CD14-positive monocyte (primary cell): ENCODE measurements around the gene TMEM252. TPM values are rescaled to one million over a fixed set of nuclear protein-coding genes. Genes with fewer than 3 reads are reported as not detected.

Experiments used
- DNase-seq, 3 donors: peaks; one replicate each; pipeline ENCODE4 v3.0.0-alpha.2; 2011 to 2022
- H2AFZ ChIP-seq: 2 replicates; pipeline ENCODE4 v1.6.0; 2012; ENCODE audit warnings: mild to moderate bottlenecking, low read depth, low read length, inconsistent platforms; ENCODE audit not compliant: insufficient read depth, poor library complexity, severe bottlenecking
- H3K27ac ChIP-seq, 2 donors: 1 replicate in 1 of 2; 2 replicates in 1 of 2; pipeline ENCODE4 v1.5.1; 2012 to 2013; ENCODE audit warnings: low read length in 2 of 2, control low read depth in 1 of 2, inconsistent platforms in 1 of 2, low read depth in 1 of 2, mild to moderate bottlenecking in 1 of 2
- H3K27me3 ChIP-seq, 2 donors: one replicate each; pipeline versions ENCODE4 v1.6.0 to v1.6.1; 2011 to 2013; ENCODE audit warnings: low read length in 2 of 2; ENCODE audit not compliant: control insufficient read depth in 2 of 2, insufficient read depth in 2 of 2
- H3K36me3 ChIP-seq, 2 donors: replicated peaks in 1 of 2; 1 replicate in 1 of 2; 2 replicates in 1 of 2; pipeline versions ENCODE4 v1.5.1 to v1.6.1; 2012 to 2013; ENCODE audit warnings: low read length in 2 of 2, control low read depth in 1 of 2, inconsistent platforms in 1 of 2, mild to moderate bottlenecking in 1 of 2; ENCODE audit not compliant: insufficient read depth in 2 of 2, control insufficient read depth in 1 of 2
- H3K4me1 ChIP-seq, 2 donors: 1 replicate in 1 of 2; 2 replicates in 1 of 2; pipeline versions ENCODE4 v1.5.1 to v1.6.1; 2012 to 2013; ENCODE audit warnings: low read length in 2 of 2, control low read depth in 1 of 2, inconsistent platforms in 1 of 2, mild to moderate bottlenecking in 1 of 2, moderate library complexity in 1 of 2; ENCODE audit not compliant: insufficient read depth in 2 of 2, control insufficient read depth in 1 of 2
- H3K4me2 ChIP-seq: replicated peaks from 2 replicates; pipeline ENCODE3; 2012; ENCODE audit warnings: low read length, moderate library complexity, mild to moderate bottlenecking; ENCODE audit not compliant: poor library complexity, severe bottlenecking; ENCODE audit errors: extremely low read depth
- H3K4me3 ChIP-seq, 3 experiments: fragments of 200-600 bp in 1 of 3; sonication (generic) in 1 of 3; replicated peaks in 1 of 3; 1 replicate in 2 of 3; 2 replicates in 1 of 3; pipeline ENCODE4 v1.5.1; 2011 to 2013; ENCODE audit warnings: low read length in 3 of 3, mild to moderate bottlenecking in 3 of 3, control low read depth in 2 of 3, low read depth in 2 of 3, inconsistent platforms in 1 of 3, moderate library complexity in 1 of 3
- H3K79me2 ChIP-seq: 2 replicates; pipeline ENCODE4 v1.6.0; 2012; ENCODE audit warnings: mild to moderate bottlenecking, control low read depth, inconsistent platforms, low read length, moderate library complexity; ENCODE audit not compliant: insufficient read depth
- H3K9ac ChIP-seq: 2 replicates; pipeline ENCODE4 v1.6.0; 2017; ENCODE audit warnings: low read length, mild to moderate bottlenecking; ENCODE audit not compliant: insufficient read depth, poor library complexity, severe bottlenecking
- H3K9me3 ChIP-seq, 2 donors: replicated peaks in 1 of 2; 1 replicate in 1 of 2; 2 replicates in 1 of 2; pipeline versions ENCODE4 v1.5.1 to v1.6.1; 2012 to 2013; ENCODE audit warnings: low read length in 2 of 2, control low read depth in 1 of 2; ENCODE audit not compliant: control insufficient read depth in 1 of 2, insufficient read depth in 1 of 2
- H4K20me1 ChIP-seq: 2 replicates; pipeline ENCODE4 v1.6.0; 2012; ENCODE audit warnings: mild to moderate bottlenecking, low read length, control low read depth, moderate library complexity; ENCODE audit not compliant: insufficient read depth
- H3K27ac Mint-ChIP-seq, 7 donors: one replicate each; pipeline ENCODE4 v1.8.0; 2020; ENCODE audit warnings: mild to moderate bottlenecking in 7 of 7, mixed read lengths in 7 of 7, moderate library complexity in 6 of 7, inconsistent platforms in 2 of 7
- H3K27me3 Mint-ChIP-seq, 3 donors: one replicate each; pipeline ENCODE4 v1.8.0; 2021 to 2022; ENCODE audit warnings: low read depth in 3 of 3, mild to moderate bottlenecking in 3 of 3, mixed read lengths in 3 of 3, moderate library complexity in 3 of 3, inconsistent platforms in 1 of 3
- H3K36me3 Mint-ChIP-seq, 2 donors: one replicate each; pipeline ENCODE4 v1.8.0; 2020; ENCODE audit warnings: mixed read lengths in 2 of 2, inconsistent platforms in 1 of 2, mild to moderate bottlenecking in 1 of 2
- H3K4me1 Mint-ChIP-seq: one replicate; pipeline ENCODE4 v1.8.0; 2020; ENCODE audit warnings: mild to moderate bottlenecking, mixed read lengths
- H3K4me3 Mint-ChIP-seq, 2 donors: one replicate each; pipeline ENCODE4 v1.8.0; 2020; ENCODE audit warnings: mild to moderate bottlenecking in 2 of 2, mixed read lengths in 2 of 2, moderate library complexity in 1 of 2
- H3K9me3 Mint-ChIP-seq, 7 donors: one replicate each; pipeline ENCODE4 v1.8.0; 2020 to 2022; ENCODE audit warnings: mixed read lengths in 7 of 7, mild to moderate bottlenecking in 6 of 7, moderate library complexity in 6 of 7, inconsistent platforms in 2 of 7
- WGBS: methylation state at CpG from one replicate; pipeline ENCODE4 v1.1.5; 2013; ENCODE audit warnings: missing lambda C conversion rate; ENCODE audit not compliant: insufficient coverage; 5-methylcytosine and 5-hydroxymethylcytosine counted together
- intact Hi-C, 2 donors: fragments of 100-400 bp; cut with micrococcal nuclease; formaldehyde crosslinking; loops; one replicate each; pipeline versions ENCODE4 v1.15.0 to v1.15.1; 2023
- polyA plus RNA-seq, 3 donors: library from polyadenylated mRNA; depleted of rRNA in 1 of 3; unstranded in 2 of 3; stranded (reverse) in 1 of 3; fragments of 300-500 nt in 2 of 3; fragments of >200 nt in 1 of 3; fragmentation: Illumina TruSeq in 2 of 3; gene quantifications; 1 replicate in 2 of 3; 2 replicates in 1 of 3; pipeline ENCODE4 v1.2.3, GENCODE V29; 2012 to 2021
- TF ChIP-seq, protein P1 (sequence below): fragments of 200-600 bp; IDR thresholded peaks from one replicate; pipeline ENCODE4 v1.8.0; 2022; ENCODE audit warnings: antibody characterized with exemption, mild to moderate bottlenecking

Gene TMEM252
- polyA plus RNA-seq, 3 donors, result not detected

DNA sequence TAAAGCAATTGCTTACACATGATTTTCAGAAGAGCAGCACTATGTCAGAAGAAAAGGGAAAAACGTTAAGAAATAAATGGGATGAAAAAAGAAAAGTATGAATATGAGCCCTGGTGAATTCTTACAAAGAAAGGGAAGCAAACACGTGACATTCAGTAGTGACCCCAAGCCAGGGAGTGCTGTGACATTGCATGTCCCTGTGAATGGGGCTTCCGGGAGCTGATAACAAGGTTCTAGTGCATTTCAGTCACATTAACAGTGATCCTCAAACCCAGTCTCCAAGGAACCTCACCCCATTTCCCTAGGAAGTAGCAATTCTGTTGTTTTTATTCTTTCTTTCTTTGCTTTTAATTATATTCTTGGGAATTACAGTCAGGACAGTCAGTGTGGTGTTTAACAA is 27.3 kb downstream of the TMEM252 start:
- Histone ChIP-seq H3K9me3 (peaks cover 3 to 8% of the 10 kb centered on the region in 2 donors), H3K36me3 (no peaks in the 10 kb centered on the region), H3K27ac (no peak overlapping the region), H3K79me2 (no peaks in the 10 kb centered on the region), H3K9ac (no peak overlapping the region), H4K20me1 (no peaks in the 10 kb centered on the region), H3K4me3 (no peak overlapping the region), H3K27me3 (no peaks in the 10 kb centered on the region), H2AFZ (no peak overlapping the region), H3K4me2 (no peak overlapping the region), H3K4me1 (peaks cover 9 to 13% of the 10 kb centered on the region in 2 donors)
- Mint-ChIP-seq H3K9me3 (peaks cover 0 to 12% (median 4%) of the 10 kb centered on the region in 7 donors), H3K4me1 (peaks cover 16% of the 10 kb centered on the region), H3K27me3 (peaks cover 0 to 3% (median 0%) of the 10 kb centered on the region in 3 donors), H3K36me3 (peaks cover 0 to under 1% of the 10 kb centered on the region in 2 donors), H3K4me3 (no peak overlapping the region), H3K27ac (no peak overlapping the region)
- 100% methylated on average over 1 of the region's 3 CpGs for WGBS
- TF ChIP-seq, protein P1, sequence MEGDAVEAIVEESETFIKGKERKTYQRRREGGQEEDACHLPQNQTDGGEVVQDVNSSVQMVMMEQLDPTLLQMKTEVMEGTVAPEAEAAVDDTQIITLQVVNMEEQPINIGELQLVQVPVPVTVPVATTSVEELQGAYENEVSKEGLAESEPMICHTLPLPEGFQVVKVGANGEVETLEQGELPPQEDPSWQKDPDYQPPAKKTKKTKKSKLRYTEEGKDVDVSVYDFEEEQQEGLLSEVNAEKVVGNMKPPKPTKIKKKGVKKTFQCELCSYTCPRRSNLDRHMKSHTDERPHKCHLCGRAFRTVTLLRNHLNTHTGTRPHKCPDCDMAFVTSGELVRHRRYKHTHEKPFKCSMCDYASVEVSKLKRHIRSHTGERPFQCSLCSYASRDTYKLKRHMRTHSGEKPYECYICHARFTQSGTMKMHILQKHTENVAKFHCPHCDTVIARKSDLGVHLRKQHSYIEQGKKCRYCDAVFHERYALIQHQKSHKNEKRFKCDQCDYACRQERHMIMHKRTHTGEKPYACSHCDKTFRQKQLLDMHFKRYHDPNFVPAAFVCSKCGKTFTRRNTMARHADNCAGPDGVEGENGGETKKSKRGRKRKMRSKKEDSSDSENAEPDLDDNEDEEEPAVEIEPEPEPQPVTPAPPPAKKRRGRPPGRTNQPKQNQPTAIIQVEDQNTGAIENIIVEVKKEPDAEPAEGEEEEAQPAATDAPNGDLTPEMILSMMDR, result no peak
- intact Hi-C loops, result no loop called here
- no peak for DNase-seq

DNA sequence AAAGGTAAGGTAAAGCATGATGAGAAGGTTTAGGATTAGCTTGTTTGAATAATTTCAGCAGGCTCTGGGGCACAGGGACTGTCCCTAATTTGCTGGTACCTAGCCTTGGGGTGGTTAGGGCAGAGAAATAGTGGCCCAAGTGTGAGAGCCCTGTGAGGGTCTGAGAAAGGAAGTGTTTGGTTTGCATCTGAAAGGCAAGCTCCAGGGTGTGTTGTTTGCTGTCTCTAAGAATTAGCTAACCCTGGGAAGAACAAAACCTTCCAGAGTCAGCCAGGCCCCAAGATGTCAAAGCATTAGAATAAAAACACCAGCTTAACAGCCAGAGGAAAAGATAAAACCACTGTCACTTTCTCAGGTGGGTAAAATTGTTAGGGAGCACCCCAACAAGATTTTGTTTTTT is 31.0 kb downstream of the TMEM252 start:
- Histone ChIP-seq H3K9me3 (no peaks in the 10 kb centered on the region), H3K4me2 (no peak overlapping the region), H3K79me2 (no peaks in the 10 kb centered on the region), H2AFZ (no peak overlapping the region), H4K20me1 (no peaks in the 10 kb centered on the region), H3K4me3 (no peak overlapping the region), H3K9ac (no peak overlapping the region), H3K4me1 (peaks cover 18 to 25% of the 10 kb centered on the region in 2 donors), H3K27ac (no peak overlapping the region), H3K36me3 (no peaks in the 10 kb centered on the region), H3K27me3 (no peaks in the 10 kb centered on the region)
- no peaks in the 10 kb centered on the region for H3K27me3 Mint-ChIP-seq
- no peak for DNase-seq
- peaks cover 24% of the 10 kb centered on the region for H3K4me1 Mint-ChIP-seq
- intact Hi-C loops, result loop anchor here in 1 of 2 donors (10.0 kb wide), 1 partner anchor 55 kb away; no protein-coding TSS in a partner anchor
- TF ChIP-seq, protein P1, result no peak
- no peak overlapping the region for H3K4me3 Mint-ChIP-seq
- peaks cover 0 to 6% (median 2%) of the 10 kb centered on the region in 7 donors for H3K9me3 Mint-ChIP-seq
- no peak overlapping the region for H3K27ac Mint-ChIP-seq
- no peaks in the 10 kb centered on the region for H3K36me3 Mint-ChIP-seq
